ENCODE measurements around the gene CDKN1C. TPM values are rescaled to one million over a fixed set of nuclear protein-coding genes. Genes with fewer than 3 reads are reported as not detected.
A peak's percentile ranks its signal among the peaks of the same experiment; 100 is the strongest.

The CDKN1C gene
- total and polyA plus RNA-seq, 2 donors from 2014 or later, result 54.8 to 192 TPM

DNA sequence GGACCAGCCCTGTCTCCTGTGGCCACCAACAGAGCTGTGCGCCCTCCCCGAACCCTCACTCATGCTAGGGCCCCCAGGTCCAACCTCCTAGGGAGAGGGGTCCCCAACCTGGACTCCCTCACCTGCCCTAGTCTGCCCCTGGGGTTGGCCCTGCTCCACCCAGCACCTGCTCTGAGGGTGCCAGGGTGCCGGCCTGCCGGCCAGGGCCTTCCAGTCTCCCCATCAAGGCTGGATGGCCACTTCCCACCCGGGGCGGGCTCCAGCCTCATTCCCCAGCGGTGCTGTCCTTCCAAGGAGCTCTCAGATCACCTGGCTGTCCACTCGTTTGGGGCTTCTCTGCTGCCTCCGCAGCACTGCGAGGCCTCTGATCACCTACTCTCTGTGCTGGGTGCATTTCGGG, 39.1 kb downstream of the CDKN1C start:
- H3K9me3 ChIP-seq (ENCODE audit: control insufficient read depth in 2 of 3, insufficient read depth in 1 of 3, low read length in 3 of 3), result no peaks in the 10 kb centered on the region
- intact Hi-C loops (cut with DNase I), result no loop called here
- no peak overlapping the region for H3K27ac ChIP-seq (ENCODE audit: low read depth in 2 of 2, low read length in 2 of 2)
- no peaks in the 10 kb centered on the region for H3K27me3 ChIP-seq (ENCODE audit: control insufficient read depth, insufficient read depth, low read length)
- TF ChIP-seq, protein P1, sequence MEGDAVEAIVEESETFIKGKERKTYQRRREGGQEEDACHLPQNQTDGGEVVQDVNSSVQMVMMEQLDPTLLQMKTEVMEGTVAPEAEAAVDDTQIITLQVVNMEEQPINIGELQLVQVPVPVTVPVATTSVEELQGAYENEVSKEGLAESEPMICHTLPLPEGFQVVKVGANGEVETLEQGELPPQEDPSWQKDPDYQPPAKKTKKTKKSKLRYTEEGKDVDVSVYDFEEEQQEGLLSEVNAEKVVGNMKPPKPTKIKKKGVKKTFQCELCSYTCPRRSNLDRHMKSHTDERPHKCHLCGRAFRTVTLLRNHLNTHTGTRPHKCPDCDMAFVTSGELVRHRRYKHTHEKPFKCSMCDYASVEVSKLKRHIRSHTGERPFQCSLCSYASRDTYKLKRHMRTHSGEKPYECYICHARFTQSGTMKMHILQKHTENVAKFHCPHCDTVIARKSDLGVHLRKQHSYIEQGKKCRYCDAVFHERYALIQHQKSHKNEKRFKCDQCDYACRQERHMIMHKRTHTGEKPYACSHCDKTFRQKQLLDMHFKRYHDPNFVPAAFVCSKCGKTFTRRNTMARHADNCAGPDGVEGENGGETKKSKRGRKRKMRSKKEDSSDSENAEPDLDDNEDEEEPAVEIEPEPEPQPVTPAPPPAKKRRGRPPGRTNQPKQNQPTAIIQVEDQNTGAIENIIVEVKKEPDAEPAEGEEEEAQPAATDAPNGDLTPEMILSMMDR (IDR thresholded peaks at IDR 0.05; ENCODE audit: borderline replicate concordance, extremely low read depth, insufficient read depth), result no peak
- no peak for FAIRE-seq
- no peak overlapping the region for H3K9ac ChIP-seq (ENCODE audit: low read length in 3 of 3)
- no peaks in the 10 kb centered on the region for H3K4me1 ChIP-seq (ENCODE audit: control insufficient read depth in 2 of 3, insufficient read depth in 2 of 3, low read depth in 1 of 3, low read length in 3 of 3)
- no peak overlapping the region for H3K4me3 ChIP-seq (ENCODE audit: low read length in 3 of 3)
- H3K36me3 ChIP-seq (ENCODE audit: control insufficient read depth in 2 of 3, insufficient read depth in 3 of 3, low read length in 3 of 3), result no peaks in the 10 kb centered on the region
- no peak for DNase-seq

- no peaks in the 10 kb centered on the region for H3K4me1 ChIP-seq (ENCODE audit: control insufficient read depth in 2 of 3, insufficient read depth in 2 of 3, low read depth in 1 of 3, low read length in 3 of 3)
- DNase-seq (peak in 1 of 5 donors; percentile 57), FAIRE-seq (no peak)
- intact Hi-C loops (cut with DNase I), result no loop called here
- TF ChIP-seq, protein P1 (IDR thresholded peaks at IDR 0.05; ENCODE audit: borderline replicate concordance, extremely low read depth, insufficient read depth), result no peak
- H3K27ac ChIP-seq (ENCODE audit: low read depth in 2 of 2, low read length in 2 of 2), result no peak overlapping the region
- no peaks in the 10 kb centered on the region for H3K36me3 ChIP-seq (ENCODE audit: control insufficient read depth in 2 of 3, insufficient read depth in 3 of 3, low read length in 3 of 3)
- no peaks in the 10 kb centered on the region for H3K9me3 ChIP-seq (ENCODE audit: control insufficient read depth in 2 of 3, insufficient read depth in 1 of 3, low read length in 3 of 3)
- no peak overlapping the region for H3K9ac ChIP-seq (ENCODE audit: low read length in 3 of 3)
- H3K27me3 ChIP-seq (ENCODE audit: control insufficient read depth, insufficient read depth, low read length), result no peaks in the 10 kb centered on the region
- H3K4me3 ChIP-seq (ENCODE audit: low read length in 3 of 3), result no peak overlapping the region
These were observed 39.5 kb downstream of the CDKN1C start for GRCh38 chr11:2846056-2846455.

GRCh38 chr11:2844996-2845395, 40.6 kb downstream of the CDKN1C start:
- Histone ChIP-seq H3K27me3 (ENCODE audit: control insufficient read depth, insufficient read depth, low read length) (no peaks in the 10 kb centered on the region), H3K27ac (ENCODE audit: low read depth in 2 of 2, low read length in 2 of 2) (no peak overlapping the region), H3K36me3 (ENCODE audit: control insufficient read depth in 2 of 3, insufficient read depth in 3 of 3, low read length in 3 of 3) (no peaks in the 10 kb centered on the region), H3K9me3 (ENCODE audit: control insufficient read depth in 2 of 3, insufficient read depth in 1 of 3, low read length in 3 of 3) (no peaks in the 10 kb centered on the region), H3K4me1 (ENCODE audit: control insufficient read depth in 2 of 3, insufficient read depth in 2 of 3, low read depth in 1 of 3, low read length in 3 of 3) (no peaks in the 10 kb centered on the region), H3K9ac (ENCODE audit: low read length in 3 of 3) (no peak overlapping the region), H3K4me3 (ENCODE audit: low read length in 3 of 3) (no peak overlapping the region)
- TF ChIP-seq, protein P1 (IDR thresholded peaks at IDR 0.05; ENCODE audit: borderline replicate concordance, extremely low read depth, insufficient read depth), result no peak
- intact Hi-C loops (cut with DNase I), result no loop called here
- no peak for DNase-seq
- no peak for FAIRE-seq
